ENCODE measurements around the gene SBF1. TPM values are rescaled to one million over a fixed set of nuclear protein-coding genes. Genes with fewer than 3 reads are reported as not detected.

The SBF1 gene
- total and polyA plus RNA-seq, 12 donors, result 41.0 to 73.0 (median 48.1) TPM

- Histone ChIP-seq H3K9me3 (no peaks in the 10 kb centered on the region), H3K4me1 (peaks cover 0 to 8% (median 0%) of the 10 kb centered on the region in 9 donors), H3K4me3 (no peak overlapping the region), H3K27ac (no peak overlapping the region), H3K27me3 (no peaks in the 10 kb centered on the region), H3K36me3 (peaks cover 0 to 92% (median 40%) of the 10 kb centered on the region in 9 donors)
- DNase-seq, result peak in 1 of 2 donors; percentile 10
- WGBS, 2 donors, result 93 to 94% methylated on average over 17 of the region's 17 CpGs
- intact Hi-C loops (cut with DNase I), result no loop called here
- TF ChIP-seq CTCF (IDR thresholded peaks at IDR 0.05), result no peak
- ATAC-seq, result no peak
Observed at GRCh38 chr22:50441428-50441993, 33.3 kb downstream of the SBF1 start.

GRCh38 chr22:50440544-50441249 is 34.1 kb downstream of the SBF1 start:
- TF ChIP-seq CTCF (IDR thresholded peaks at IDR 0.05), result no peak
- Histone ChIP-seq H3K4me3 (no peak overlapping the region), H3K27ac (no peak overlapping the region), H3K4me1 (peaks cover 0 to 8% (median 0%) of the 10 kb centered on the region in 9 donors), H3K27me3 (no peaks in the 10 kb centered on the region), H3K9me3 (no peaks in the 10 kb centered on the region), H3K36me3 (peaks cover 0 to 92% (median 43%) of the 10 kb centered on the region in 9 donors)
- intact Hi-C loops (cut with DNase I), result no loop called here
- ATAC-seq (no peak), DNase-seq (no peak)
- WGBS, 2 donors, result 91% methylated on average over 26 of the region's 26 CpGs

GRCh38 chr22:50439871-50440331 is 34.9 kb downstream of the SBF1 start:
- ATAC-seq (no peak), DNase-seq (no peak)
- WGBS, 2 donors, result 73 to 79% methylated on average over 10 of the region's 10 CpGs
- no peaks in the 10 kb centered on the region for H3K9me3 ChIP-seq
- peaks cover 0 to 92% (median 42%) of the 10 kb centered on the region in 9 donors for H3K36me3 ChIP-seq
- no peaks in the 10 kb centered on the region for H3K27me3 ChIP-seq
- no peak overlapping the region for H3K27ac ChIP-seq
- no peak for TF ChIP-seq CTCF (IDR thresholded peaks at IDR 0.05)
- intact Hi-C loops (cut with DNase I), result no loop called here
- no peak overlapping the region for H3K4me3 ChIP-seq
- H3K4me1 ChIP-seq, result peaks cover 0 to 8% (median 0%) of the 10 kb centered on the region in 9 donors

- ATAC-seq, result no peak
- no peak overlapping the region for H3K4me3 ChIP-seq
- H3K36me3 ChIP-seq, result peaks cover 0 to 89% (median 44%) of the 10 kb centered on the region in 9 donors
- no peaks in the 10 kb centered on the region for H3K27me3 ChIP-seq
- WGBS, 2 donors, result 87 to 90% methylated on average over 17 of the region's 17 CpGs
- H3K4me1 ChIP-seq, result peaks cover 0 to 3% (median 0%) of the 10 kb centered on the region in 9 donors
- intact Hi-C loops (cut with DNase I), result no loop called here
- no peak for DNase-seq
- H3K9me3 ChIP-seq, result no peaks in the 10 kb centered on the region
- TF ChIP-seq CTCF (IDR thresholded peaks at IDR 0.05), result no peak
- H3K27ac ChIP-seq, result no peak overlapping the region
Observed at GRCh38 chr22:50439314-50439870, 35.4 kb downstream of the SBF1 start.

Data from heart right ventricle (tissue), 16 donors.